Neuronal stem cell (in vitro differentiated cells): ENCODE measurements around the gene DDC.
"Not testable (repeated sequence)": the region's sequence is repeated elsewhere in the genome, so short reads cannot be mapped to it uniquely, and the experiment has no call there.

Source experiments
- DNase-seq: peaks from one replicate; pipeline ENCODE4 v3.0.0-alpha.2; 2013; ENCODE audit warnings: low spot score
- H2AFZ ChIP-seq: one replicate; pipeline ENCODE4 v1.6.1; 2013; ENCODE audit warnings: mild to moderate bottlenecking, low read length, inconsistent platforms
- H2AK5ac ChIP-seq: 2 replicates; pipeline ENCODE4 v1.6.1; 2013; ENCODE audit warnings: low read depth, mild to moderate bottlenecking, inconsistent platforms, low read length, moderate library complexity, mixed read lengths
- H2BK120ac ChIP-seq: 2 replicates; pipeline ENCODE4 v1.6.1; 2013; ENCODE audit warnings: low read depth, mild to moderate bottlenecking, inconsistent platforms, low read length, moderate library complexity, mixed read lengths
- H2BK12ac ChIP-seq: one replicate; pipeline ENCODE4 v1.6.1; 2013; ENCODE audit warnings: low read length, inconsistent platforms
- H2BK15ac ChIP-seq: 2 replicates; pipeline ENCODE4 v1.6.1; 2013; ENCODE audit warnings: mild to moderate bottlenecking, low read length, inconsistent platforms, mixed read lengths
- H2BK5ac ChIP-seq: one replicate; pipeline ENCODE4 v1.6.1; 2013; ENCODE audit warnings: inconsistent platforms, mild to moderate bottlenecking, low read length, moderate library complexity
- H3K14ac ChIP-seq: one replicate; pipeline ENCODE4 v1.6.1; 2013; ENCODE audit warnings: low read length, inconsistent platforms
- H3K18ac ChIP-seq: 2 replicates; pipeline ENCODE4 v1.6.1; 2013; ENCODE audit warnings: low read length, inconsistent platforms
- H3K23ac ChIP-seq: 2 replicates; pipeline ENCODE4 v1.6.1; 2013; ENCODE audit warnings: low read depth, mild to moderate bottlenecking, mixed read lengths, low read length, inconsistent platforms; ENCODE audit not compliant: poor library complexity
- H3K27ac ChIP-seq: replicated peaks from 3 replicates; pipeline ENCODE4 v1.5.1; 2013; ENCODE audit warnings: low read length, inconsistent platforms
- H3K27me3 ChIP-seq, 3 experiments: 2 replicates each; pipeline ENCODE4 v1.6.1; 2013; ENCODE audit warnings: low read length in 3 of 3, mild to moderate bottlenecking in 2 of 3, inconsistent platforms in 1 of 3, low read depth in 1 of 3, mixed read lengths in 1 of 3, moderate library complexity in 1 of 3; ENCODE audit not compliant: control insufficient read depth in 3 of 3, insufficient read depth in 3 of 3
- H3K36me3 ChIP-seq, 2 donors: replicated peaks in 1 of 2; 2 replicates each; pipeline ENCODE4 v1.6.1; 2013; ENCODE audit warnings: low read length in 2 of 2; ENCODE audit not compliant: control insufficient read depth in 2 of 2, insufficient read depth in 2 of 2
- H3K4ac ChIP-seq: 2 replicates; pipeline ENCODE4 v1.6.1; 2013; ENCODE audit warnings: inconsistent platforms, mild to moderate bottlenecking, low read length, moderate library complexity
- H3K4me1 ChIP-seq, 2 donors: 1 replicate in 1 of 2; 2 replicates in 1 of 2; pipeline ENCODE4 v1.6.1; 2013; ENCODE audit warnings: low read length in 2 of 2, low read depth in 1 of 2; ENCODE audit not compliant: control insufficient read depth in 2 of 2, insufficient read depth in 1 of 2
- H3K4me2 ChIP-seq: one replicate; pipeline ENCODE4 v1.6.1; 2013; ENCODE audit warnings: mild to moderate bottlenecking, low read length, inconsistent platforms; ENCODE audit not compliant: insufficient read depth, poor library complexity, severe bottlenecking
- H3K4me3 ChIP-seq, 2 donors: 2 replicates each; pipeline ENCODE4 v1.5.1; 2013; ENCODE audit warnings: low read length in 2 of 2, mild to moderate bottlenecking in 2 of 2, inconsistent platforms in 1 of 2, moderate library complexity in 1 of 2
- H3K79me1 ChIP-seq: one replicate; pipeline ENCODE4 v1.6.1; 2013; ENCODE audit warnings: low read depth, mild to moderate bottlenecking, inconsistent platforms, low read length, moderate library complexity
- H3K9ac ChIP-seq: one replicate; pipeline ENCODE4 v1.6.1; 2013; ENCODE audit warnings: mild to moderate bottlenecking, low read depth, low read length, inconsistent platforms; ENCODE audit not compliant: poor library complexity
- H3K9me3 ChIP-seq, 2 donors: replicated peaks in 1 of 2; 2 replicates each; pipeline versions ENCODE3 to v1.6.1; 2013; ENCODE audit warnings: low read length in 2 of 2, mild to moderate bottlenecking in 2 of 2, inconsistent platforms in 1 of 2, low read depth in 1 of 2, mixed read lengths in 1 of 2, moderate library complexity in 1 of 2; ENCODE audit not compliant: control insufficient read depth in 2 of 2, insufficient read depth in 1 of 2
- H4K8ac ChIP-seq: one replicate; pipeline ENCODE4 v1.6.1; 2013; ENCODE audit warnings: low read depth, mild to moderate bottlenecking, inconsistent platforms, low read length, moderate library complexity
- H4K91ac ChIP-seq: one replicate; pipeline ENCODE4 v1.6.1; 2013; ENCODE audit warnings: low read length, low read depth, mild to moderate bottlenecking, inconsistent platforms; ENCODE audit not compliant: poor library complexity
- WGBS, 2 donors: extraction: QIAGEN DNeasy Blood & Tissue Kit; methylation state at CpG; one replicate each; pipeline ENCODE4 v1.1.7; 2013; ENCODE audit warnings: missing lambda C conversion rate in 2 of 2, mixed read lengths in 1 of 2; ENCODE audit not compliant: insufficient read length in 2 of 2, insufficient replicate concordance in 1 of 2; ENCODE audit errors: extremely low coverage in 2 of 2; 5-methylcytosine and 5-hydroxymethylcytosine counted together

The DDC gene

GRCh38 chr7:50552921-50553320 lies 12.3 kb downstream of the DDC start:
- Histone ChIP-seq H2BK120ac (no peak overlapping the region), H4K91ac (no peak overlapping the region), H3K4me1 (peaks cover 0 to 10% of the 10 kb centered on the region in 2 donors), H2AK5ac (no peak overlapping the region), H3K4me3 (no peak overlapping the region), H3K9me3 (no peaks in the 10 kb centered on the region), H2BK15ac (no peak overlapping the region), H3K4ac (no peak overlapping the region), H3K4me2 (no peak overlapping the region), H3K18ac (no peak overlapping the region), H2BK5ac (no peak overlapping the region), H4K8ac (no peak overlapping the region), H3K9ac (no peak overlapping the region), H3K27me3 (no peaks in the 10 kb centered on the region), H2BK12ac (no peak overlapping the region), H3K36me3 (no peaks in the 10 kb centered on the region), H2AFZ (no peak overlapping the region), H3K14ac (no peak overlapping the region), H3K23ac (no peak overlapping the region), H3K79me1 (no peaks in the 10 kb centered on the region), H3K27ac (no peak overlapping the region)
- peak; percentile 49 for DNase-seq
- no CpG with 5 or more reads among the region's 4 CpGs for WGBS, 2 donors

GRCh38 chr7:50552139-50552538 lies 13.1 kb downstream of the DDC start:
- Histone ChIP-seq H3K9ac (no peak overlapping the region), H2BK12ac (no peak overlapping the region), H4K8ac (no peak overlapping the region), H3K23ac (no peak overlapping the region), H3K14ac (no peak overlapping the region), H3K4me3 (no peak overlapping the region), H2BK5ac (no peak overlapping the region), H2AK5ac (no peak overlapping the region), H3K27ac (no peak overlapping the region), H2AFZ (no peak overlapping the region), H2BK120ac (no peak overlapping the region), H3K9me3 (no peaks in the 10 kb centered on the region), H3K4ac (no peak overlapping the region), H3K18ac (no peak overlapping the region), H3K4me2 (no peak overlapping the region), H2BK15ac (no peak overlapping the region), H3K27me3 (no peaks in the 10 kb centered on the region), H3K36me3 (no peaks in the 10 kb centered on the region), H3K79me1 (no peaks in the 10 kb centered on the region), H3K4me1 (peaks cover 0 to 10% of the 10 kb centered on the region in 2 donors), H4K91ac (no peak overlapping the region)
- WGBS, 2 donors, result no CpG with 5 or more reads among the region's 4 CpGs
- no peak for DNase-seq

- not testable (repeated sequence) for H3K4me2 ChIP-seq, H3K27ac ChIP-seq, H2AK5ac ChIP-seq, H3K14ac ChIP-seq, H3K23ac ChIP-seq, H3K4me3 ChIP-seq, H2AFZ ChIP-seq, H2BK12ac ChIP-seq, DNase-seq, H2BK5ac ChIP-seq, H3K9me3 ChIP-seq, H3K9ac ChIP-seq, H2BK120ac ChIP-seq, H4K91ac ChIP-seq, H3K4ac ChIP-seq, H3K18ac ChIP-seq, H3K79me1 ChIP-seq, H2BK15ac ChIP-seq, H3K36me3 ChIP-seq, H3K4me1 ChIP-seq, H3K27me3 ChIP-seq, H4K8ac ChIP-seq
- no CpG with 5 or more reads among the region's 4 CpGs for WGBS, 2 donors
Measured at GRCh38 chr7:50545613-50546012, 19.6 kb downstream of the DDC start.

- no peak overlapping the region for H2BK5ac ChIP-seq
- H2BK15ac ChIP-seq, result no peak overlapping the region
- DNase-seq, result no peak
- H3K9ac ChIP-seq, result no peak overlapping the region
- H3K4me3 ChIP-seq, result no peak overlapping the region
- no CpG with 5 or more reads among the region's 6 CpGs for WGBS, 2 donors
- H3K9me3 ChIP-seq, result no peaks in the 10 kb centered on the region
- H2AK5ac ChIP-seq, result no peak overlapping the region
- no peak overlapping the region for H2BK12ac ChIP-seq
- no peaks in the 10 kb centered on the region for H3K4me1 ChIP-seq
- H2AFZ ChIP-seq, result no peak overlapping the region
- H3K27ac ChIP-seq, result no peak overlapping the region
- no peak overlapping the region for H3K18ac ChIP-seq
- H4K8ac ChIP-seq, result no peak overlapping the region
- no peaks in the 10 kb centered on the region for H3K36me3 ChIP-seq
- H3K79me1 ChIP-seq, result no peaks in the 10 kb centered on the region
- no peak overlapping the region for H3K14ac ChIP-seq
- no peak overlapping the region for H3K23ac ChIP-seq
- H3K4ac ChIP-seq, result no peak overlapping the region
- no peak overlapping the region for H2BK120ac ChIP-seq
- H4K91ac ChIP-seq, result no peak overlapping the region
- no peak overlapping the region for H3K4me2 ChIP-seq
- H3K27me3 ChIP-seq, result no peaks in the 10 kb centered on the region
Measured at GRCh38 chr7:50544992-50545391, 20.2 kb downstream of the DDC start.
